Activated CD8-positive, alpha-beta T cell treated with anti-CD3 and anti-CD28 coated beads, Interleukin-2, amount 10 ng/mL, durations not matched to agents 7 days and 5 days (primary cell): Measurements from ENCODE around the gene CTDP1. TPM values are rescaled to one million over a fixed set of nuclear protein-coding genes. Genes with fewer than 3 reads are reported as not detected.
"Not testable (repeated sequence)": the region's sequence is repeated elsewhere in the genome, so short reads cannot be mapped to it uniquely, and the experiment has no call there.

Experiments used
- ATAC-seq: fragments of 150-1000 bp; cut with Tn5 transposase; one replicate; pipeline ENCODE4 v1.10.0; 2021; ENCODE audit warnings: moderate library complexity
- CTCF ChIA-PET: fragments of 350-600 bp; sonication (Branson Sonifier 250); formaldehyde crosslinking; loops from one replicate; lab custom pipeline; 2021; ENCODE audit warnings: antibody characterized with exemption; lab: Charles Lee
- POLR2A ChIA-PET: fragments of 350-600 bp; sonication (Branson Sonifier 250); formaldehyde crosslinking; loops from one replicate; lab custom pipeline; 2021; ENCODE audit warnings: antibody characterized with exemption; lab: Charles Lee
- DNase-seq: peaks from one replicate; pipeline ENCODE4 v3.0.0-alpha.2; 2020
- H3K27ac Mint-ChIP-seq: one replicate; pipeline ENCODE4 v1.8.0; 2021; ENCODE audit warnings: mild to moderate bottlenecking, mixed read lengths
- H3K27me3 Mint-ChIP-seq: one replicate; pipeline ENCODE4 v1.8.0; 2021; ENCODE audit warnings: low read depth, mixed read lengths
- H3K36me3 Mint-ChIP-seq: one replicate; pipeline ENCODE4 v1.8.0; 2021; ENCODE audit warnings: low read depth, mixed read lengths
- H3K4me1 Mint-ChIP-seq: one replicate; pipeline ENCODE4 v1.8.0; 2021; ENCODE audit warnings: low read depth, mixed read lengths
- H3K4me3 Mint-ChIP-seq: one replicate; pipeline ENCODE4 v1.8.0; 2021; ENCODE audit warnings: mild to moderate bottlenecking, mixed read lengths
- H3K9me3 Mint-ChIP-seq: one replicate; pipeline ENCODE4 v1.8.0; 2022; ENCODE audit warnings: mixed read lengths; ENCODE audit not compliant: insufficient read depth
- total RNA-seq, 2 experiments: library from RNA; stranded (reverse); gene quantifications; one replicate each; pipeline ENCODE4 v1.2.3, GENCODE V29; 2021

CTDP1 gene
- total RNA-seq, 2 experiments from 2014 or later = 35.5 to 36.8 TPM

- POLR2A ChIA-PET = no interaction called here
Observed at GRCh38 chr18:79685971-79686370, 6.4 kb downstream of the CTDP1 start.

DNA sequence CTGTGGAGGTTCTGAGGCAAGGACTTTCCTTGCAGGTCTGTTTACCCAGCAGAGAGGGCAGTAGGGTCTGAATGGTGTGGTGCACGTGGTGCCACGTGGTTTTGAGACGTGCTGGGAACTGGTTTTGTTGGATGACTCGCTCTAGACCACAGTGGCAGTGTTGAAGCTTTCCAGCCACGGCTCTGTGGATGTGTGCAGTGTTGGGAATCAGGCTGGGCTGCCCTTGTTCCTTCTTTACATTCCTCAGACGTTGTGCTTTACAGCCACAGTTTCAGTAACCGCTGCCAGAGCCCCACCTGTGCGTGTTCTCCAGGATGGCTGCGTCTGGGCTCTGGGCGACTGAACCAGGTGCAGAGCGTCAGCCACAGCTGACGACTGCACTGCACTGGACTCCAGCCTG lies 8.2 kb downstream of the CTDP1 start:
- Mint-ChIP-seq H3K9me3 (no peaks in the 10 kb centered on the region), H3K36me3 (peaks cover 32% of the 10 kb centered on the region), H3K4me3 (no peak overlapping the region), H3K27me3 (no peaks in the 10 kb centered on the region), H3K4me1 (peaks cover 46% of the 10 kb centered on the region), H3K27ac (no peak overlapping the region)
- ChIA-PET POLR2A (no interaction called here), CTCF (no interaction called here)
- ATAC-seq = no peak
- DNase-seq = no peak

More at GRCh38 chr18:79685971-79686370, 6.4 kb downstream of the CTDP1 start:
- no peaks in the 10 kb centered on the region for H3K9me3 Mint-ChIP-seq
- no peak overlapping the region for H3K27ac Mint-ChIP-seq
- ATAC-seq (no peak), DNase-seq (no peak)
- H3K4me3 Mint-ChIP-seq = no peak overlapping the region
- H3K36me3 Mint-ChIP-seq = peaks cover 47% of the 10 kb centered on the region
- H3K4me1 Mint-ChIP-seq = peaks cover 65% of the 10 kb centered on the region
- no peaks in the 10 kb centered on the region for H3K27me3 Mint-ChIP-seq
- CTCF ChIA-PET = no interaction called here

GRCh38 chr18:79690071-79690470 lies 10.5 kb downstream of the CTDP1 start:
- no peak overlapping the region for H3K4me3 Mint-ChIP-seq
- H3K4me1 Mint-ChIP-seq = peaks cover 24% of the 10 kb centered on the region
- H3K9me3 Mint-ChIP-seq = no peaks in the 10 kb centered on the region
- no peak for DNase-seq
- no peaks in the 10 kb centered on the region for H3K27me3 Mint-ChIP-seq
- ATAC-seq = no peak
- ChIA-PET POLR2A (no interaction called here), CTCF (no interaction called here)
- H3K27ac Mint-ChIP-seq = no peak overlapping the region
- peaks cover 12% of the 10 kb centered on the region for H3K36me3 Mint-ChIP-seq

DNA sequence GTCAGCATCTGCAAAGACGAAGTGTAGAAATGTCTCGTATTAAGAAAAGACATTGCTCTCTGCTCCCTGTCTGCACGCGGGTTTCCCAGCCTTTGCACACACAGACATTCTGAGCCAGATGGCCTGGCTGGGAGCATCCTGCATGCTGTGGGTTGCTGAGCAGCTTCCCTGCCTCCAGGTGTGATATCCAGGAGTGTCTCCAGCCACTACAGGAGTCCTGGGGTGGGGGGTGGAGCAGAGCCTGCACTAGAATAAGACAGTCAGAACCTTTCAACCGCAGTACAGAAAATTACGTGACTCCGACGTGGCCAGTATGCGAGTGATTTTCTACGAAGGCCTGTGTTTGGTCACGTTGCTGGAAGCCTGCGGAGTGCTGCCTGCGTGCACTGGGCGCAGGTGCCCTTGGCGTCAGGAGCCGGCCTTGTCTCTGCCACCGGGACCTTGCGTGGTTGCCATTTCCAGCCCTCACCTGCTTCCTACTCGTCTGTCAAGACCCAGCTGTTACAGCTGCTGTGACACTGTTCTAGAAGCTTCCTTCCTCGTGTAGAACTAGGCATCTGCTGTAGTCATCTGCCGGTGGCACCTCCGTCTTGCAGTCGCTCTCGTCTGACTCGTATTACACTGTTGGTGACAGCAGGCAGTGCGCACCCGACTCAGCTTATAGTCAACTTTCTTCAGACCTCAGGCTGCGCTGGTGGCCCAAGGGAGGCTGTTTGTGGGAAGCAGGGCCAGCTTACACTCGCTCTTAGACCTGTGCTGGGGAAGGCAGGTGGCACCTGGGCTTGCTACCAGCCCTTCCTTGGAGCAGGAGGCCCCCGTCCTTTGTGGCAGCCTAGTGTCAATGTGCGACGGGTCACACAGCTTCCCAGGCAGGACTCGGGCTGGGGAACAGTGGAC lies 11.2 kb downstream of the CTDP1 start:
- Mint-ChIP-seq H3K36me3 (peaks cover 11% of the 10 kb centered on the region), H3K4me1 (peaks cover 17% of the 10 kb centered on the region), H3K27ac (no peak overlapping the region), H3K27me3 (no peaks in the 10 kb centered on the region), H3K9me3 (no peaks in the 10 kb centered on the region), H3K4me3 (no peak overlapping the region)
- ChIA-PET CTCF (no interaction called here), POLR2A (no interaction called here)
- no peak for DNase-seq
- ATAC-seq = peak; percentile 40

- CTCF ChIA-PET = no interaction called here
- Mint-ChIP-seq H3K4me3 (no peak overlapping the region), H3K4me1 (peaks cover 11% of the 10 kb centered on the region), H3K27ac (no peak overlapping the region), H3K9me3 (no peaks in the 10 kb centered on the region), H3K36me3 (peaks cover 17% of the 10 kb centered on the region), H3K27me3 (no peaks in the 10 kb centered on the region)
- no peak for ATAC-seq
- no peak for DNase-seq
- POLR2A ChIA-PET = no interaction called here
Observed at GRCh38 chr18:79692056-79692455, 12.5 kb downstream of the CTDP1 start.

DNA sequence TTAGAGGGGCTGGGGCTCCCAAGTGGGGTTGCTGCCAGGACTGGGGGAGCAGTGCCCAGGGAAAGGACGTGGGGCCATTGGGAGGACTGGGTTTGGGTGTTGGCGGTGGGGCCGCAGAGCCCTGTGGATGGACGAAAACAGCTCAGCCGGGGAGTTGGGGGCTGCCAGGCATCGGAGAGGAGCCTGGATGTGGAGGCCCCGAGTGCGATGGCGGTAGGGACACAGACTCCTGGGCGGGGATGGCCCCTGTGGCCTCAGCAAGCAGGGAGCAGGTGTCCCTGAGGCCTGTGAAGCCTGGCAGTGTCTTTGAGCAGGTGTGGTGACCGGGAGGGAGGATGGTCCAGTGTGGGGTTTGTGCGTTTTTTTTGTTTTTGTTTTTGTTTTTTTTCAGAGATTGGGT lies 13.3 kb downstream of the CTDP1 start:
- Mint-ChIP-seq H3K4me1 (peaks cover 7% of the 10 kb centered on the region), H3K27me3 (no peaks in the 10 kb centered on the region), H3K27ac (no peak overlapping the region), H3K9me3 (no peaks in the 10 kb centered on the region), H3K4me3 (no peak overlapping the region), H3K36me3 (peaks cover 23% of the 10 kb centered on the region)
- no peak for DNase-seq
- ChIA-PET CTCF (no interaction called here), POLR2A (no interaction called here)
- no peak for ATAC-seq

- no peak for ATAC-seq
- peaks cover 4% of the 10 kb centered on the region for H3K4me1 Mint-ChIP-seq
- H3K27me3 Mint-ChIP-seq = no peaks in the 10 kb centered on the region
- no peak for DNase-seq
- ChIA-PET POLR2A (no interaction called here), CTCF (no interaction called here)
- no peak overlapping the region for H3K4me3 Mint-ChIP-seq
- peaks cover 31% of the 10 kb centered on the region for H3K36me3 Mint-ChIP-seq
- no peak overlapping the region for H3K27ac Mint-ChIP-seq
- no peaks in the 10 kb centered on the region for H3K9me3 Mint-ChIP-seq
Observed at GRCh38 chr18:79693561-79694205, 14.1 kb downstream of the CTDP1 start.

DNA sequence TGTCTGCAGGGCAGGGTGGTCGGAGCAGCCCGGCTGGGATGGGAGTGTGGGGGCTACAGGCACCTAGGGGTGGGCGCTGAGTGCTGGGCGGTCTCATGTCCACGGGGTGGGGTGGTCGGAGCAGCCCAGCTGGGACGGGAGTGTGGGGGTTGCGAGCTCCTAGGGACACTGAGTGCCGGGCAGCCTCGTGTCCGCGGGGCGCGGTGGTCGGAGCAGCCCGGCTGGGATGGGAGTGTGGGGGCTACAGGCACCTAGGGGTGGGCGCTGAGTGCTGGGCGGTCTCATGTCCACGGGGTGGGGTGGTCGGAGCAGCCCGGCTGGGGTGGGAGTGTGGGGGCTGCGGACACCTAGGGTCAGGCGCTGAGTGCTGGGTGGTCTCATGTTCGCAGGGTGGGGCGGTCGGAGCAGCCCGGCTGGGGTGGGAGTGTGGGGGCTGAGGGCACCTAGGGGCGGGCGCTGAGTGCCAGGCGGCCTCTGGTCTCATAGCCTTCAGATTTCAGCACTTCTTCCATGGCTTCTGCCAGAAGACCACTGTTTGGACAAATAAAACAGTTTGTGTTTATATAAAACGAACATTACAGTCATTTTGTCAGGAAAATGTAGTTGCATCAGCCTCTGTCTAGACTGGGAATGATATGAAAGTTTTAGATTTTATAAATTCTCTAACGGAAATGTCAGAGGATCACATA lies 14.7 kb downstream of the CTDP1 start:
- H3K9me3 Mint-ChIP-seq, H3K4me3 Mint-ChIP-seq, ATAC-seq, POLR2A ChIA-PET, H3K27ac Mint-ChIP-seq, DNase-seq, H3K4me1 Mint-ChIP-seq, H3K27me3 Mint-ChIP-seq, CTCF ChIA-PET: not testable (repeated sequence)
- H3K36me3 Mint-ChIP-seq = peaks cover 35% of the 10 kb centered on the region

- no peaks in the 10 kb centered on the region for H3K9me3 Mint-ChIP-seq
- no peak overlapping the region for H3K4me3 Mint-ChIP-seq
- ChIA-PET CTCF (no interaction called here), POLR2A (no interaction called here)
- H3K27ac Mint-ChIP-seq = no peak overlapping the region
- H3K27me3 Mint-ChIP-seq = no peaks in the 10 kb centered on the region
- DNase-seq = no peak
- H3K36me3 Mint-ChIP-seq = peaks cover 37% of the 10 kb centered on the region
- no peak for ATAC-seq
- H3K4me1 Mint-ChIP-seq = no peaks in the 10 kb centered on the region
Observed at GRCh38 chr18:79694895-79695213, 15.3 kb downstream of the CTDP1 start.

DNA sequence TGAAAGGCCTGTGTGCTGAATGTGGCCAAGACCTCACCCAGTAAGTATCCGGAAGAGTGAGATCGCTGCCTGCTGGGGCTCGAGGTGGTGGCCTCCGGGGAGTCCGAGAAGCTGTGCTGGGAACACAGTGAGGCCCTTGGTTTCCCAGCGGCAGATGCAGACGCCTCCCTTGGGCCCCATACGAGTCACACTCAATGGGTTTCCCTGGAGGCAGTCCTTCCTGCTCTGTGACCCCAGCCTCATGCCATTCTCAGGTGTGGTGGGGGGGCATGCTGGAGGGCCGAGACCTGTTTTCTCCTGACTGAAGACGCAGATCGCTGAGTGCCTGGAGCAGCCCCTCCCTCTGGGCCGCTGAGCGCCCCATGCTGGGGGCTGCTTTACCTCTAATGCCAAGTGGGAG lies 15.7 kb downstream of the CTDP1 start:
- Mint-ChIP-seq H3K27me3 (no peaks in the 10 kb centered on the region), H3K4me1 (no peaks in the 10 kb centered on the region), H3K9me3 (no peaks in the 10 kb centered on the region), H3K4me3 (no peak overlapping the region), H3K27ac (no peak overlapping the region), H3K36me3 (peaks cover 41% of the 10 kb centered on the region)
- CTCF ChIA-PET = no interaction called here
- ATAC-seq (no peak), DNase-seq (no peak)
- POLR2A ChIA-PET = interaction anchor here (0.7 kb wide), 1 partner anchor 15 kb away, joined by 3 read pairs; no protein-coding TSS in a partner anchor

DNA sequence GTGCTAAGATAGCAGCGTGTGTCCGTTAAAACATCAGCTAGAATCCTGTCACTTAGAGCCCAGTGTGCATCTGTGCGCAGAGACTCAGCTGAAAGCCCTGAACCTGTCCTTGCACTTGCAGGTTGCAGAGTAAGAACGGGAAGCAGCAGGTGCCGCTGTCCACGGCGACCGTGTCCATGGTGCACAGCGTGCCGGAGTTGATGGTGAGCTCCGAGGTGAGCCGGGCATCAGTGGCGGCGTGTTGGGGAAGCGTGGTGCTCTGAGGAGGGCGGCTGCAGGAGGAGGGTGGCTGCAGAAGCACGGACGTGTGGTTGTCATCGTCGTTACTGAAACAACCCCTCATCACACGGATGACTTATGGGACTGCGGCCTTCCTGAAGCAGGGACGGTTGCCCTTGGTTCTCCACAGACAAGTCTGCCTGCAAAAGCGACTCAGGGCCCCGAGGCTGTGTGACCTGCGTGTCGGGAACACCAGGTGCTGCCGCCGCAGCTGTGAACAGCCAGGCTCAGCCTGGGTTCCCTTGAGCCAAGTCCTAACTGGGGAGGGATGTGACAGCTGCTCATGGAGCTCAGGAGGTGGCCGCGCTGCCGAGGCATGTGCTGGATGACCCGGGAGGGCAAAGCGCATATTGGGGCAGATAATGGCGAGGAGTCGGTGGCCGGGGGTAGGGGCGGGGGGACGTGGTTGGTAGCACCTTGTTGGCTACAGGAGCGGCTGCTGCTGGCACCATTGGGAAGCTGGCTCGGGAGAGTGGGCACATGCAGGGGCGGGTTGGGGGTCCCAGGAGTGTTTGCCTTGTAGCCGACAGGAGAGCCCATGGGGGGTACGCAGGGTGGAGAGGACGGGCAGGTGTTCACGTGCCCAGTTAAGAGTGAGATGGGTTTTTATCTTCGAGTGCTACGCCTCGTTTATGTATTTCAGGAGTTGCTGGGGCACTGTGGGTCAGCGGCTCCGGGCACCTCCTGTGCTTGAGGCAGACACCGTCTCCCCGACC lies 16.6 kb downstream of the CTDP1 start:
- H3K4me1 Mint-ChIP-seq = no peaks in the 10 kb centered on the region
- DNase-seq (no peak), ATAC-seq (no peak)
- H3K27me3 Mint-ChIP-seq = no peaks in the 10 kb centered on the region
- ChIA-PET POLR2A (interaction anchor here (0.7 kb wide), 1 partner anchor 16 kb away, joined by 3 read pairs; no protein-coding TSS in a partner anchor), CTCF (no interaction called here)
- no peaks in the 10 kb centered on the region for H3K9me3 Mint-ChIP-seq
- no peak overlapping the region for H3K27ac Mint-ChIP-seq
- no peak overlapping the region for H3K4me3 Mint-ChIP-seq
- H3K36me3 Mint-ChIP-seq = peaks cover 47% of the 10 kb centered on the region
